ENCODE measurements around the gene KISS1.
A peak's percentile ranks its signal among the peaks of the same experiment; 100 is the strongest.

Gene KISS1

DNA sequence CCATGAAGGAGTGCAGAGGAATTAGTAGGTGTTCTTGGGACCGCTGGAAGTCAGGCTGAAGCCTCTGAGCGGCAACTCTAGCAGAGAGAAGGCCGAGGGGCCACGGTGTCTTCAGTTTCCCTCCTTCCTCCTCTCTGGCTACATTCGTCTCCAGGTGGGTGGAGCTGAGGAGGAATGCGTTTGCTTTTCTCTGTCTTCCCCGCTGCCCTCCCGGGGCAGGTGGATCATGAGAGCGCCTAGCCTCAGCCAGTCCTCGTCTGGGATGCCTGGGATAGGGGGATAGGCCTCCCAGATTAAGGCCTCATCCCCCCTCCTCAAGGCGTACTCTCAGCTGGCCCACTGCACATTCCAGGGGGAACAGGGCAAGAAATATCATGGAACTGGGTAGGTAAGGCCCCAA, 25.0 kb upstream of the KISS1 start:
- in situ Hi-C loops (cut with HindIII; ENCODE audit: low pct_ligation_motif_present, low pct_unique_long_range_greater_than_20kb, low sequenced_read_pairs): no loop called here
- no peak for DNase-seq

DNA sequence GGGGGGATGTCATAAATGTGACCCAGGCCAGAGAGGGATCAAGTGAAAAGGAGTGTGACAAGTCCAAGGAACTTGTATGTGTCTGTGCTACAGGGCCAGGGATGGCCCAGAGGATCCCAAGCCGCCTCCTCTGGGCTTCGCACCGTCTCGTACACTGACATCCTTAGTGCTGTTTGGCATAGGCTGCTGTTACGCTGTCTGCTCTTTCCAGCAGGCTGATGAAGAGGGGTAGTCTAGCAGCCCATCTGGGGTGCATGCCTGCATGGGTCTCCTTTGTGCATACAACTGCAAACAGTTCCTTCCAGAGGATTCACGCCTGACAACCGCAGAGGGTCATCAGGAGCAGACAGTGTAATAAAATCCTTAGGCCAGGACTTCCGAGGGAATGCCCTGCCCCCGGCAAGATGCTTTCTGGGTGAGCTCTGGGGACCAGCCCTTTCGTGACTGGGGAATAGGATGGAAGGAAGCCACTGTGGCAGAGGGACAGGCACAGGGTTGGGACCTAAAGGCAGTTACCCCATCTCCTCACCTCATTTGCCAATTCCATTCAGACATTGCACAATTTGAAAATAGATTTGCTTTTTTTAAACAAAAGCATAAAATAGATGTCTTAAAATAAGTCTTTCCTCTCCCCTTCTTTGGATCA, 23.8 kb upstream of the KISS1 start:
- no peak for DNase-seq
- in situ Hi-C loops (cut with HindIII; ENCODE audit: low pct_ligation_motif_present, low pct_unique_long_range_greater_than_20kb, low sequenced_read_pairs): no loop called here

GRCh38 chr1:204218552-204218951, 22.3 kb upstream of the KISS1 start:
- in situ Hi-C loops (cut with HindIII; ENCODE audit: low pct_ligation_motif_present, low pct_unique_long_range_greater_than_20kb, low sequenced_read_pairs): no loop called here
- DNase-seq: no peak

DNA sequence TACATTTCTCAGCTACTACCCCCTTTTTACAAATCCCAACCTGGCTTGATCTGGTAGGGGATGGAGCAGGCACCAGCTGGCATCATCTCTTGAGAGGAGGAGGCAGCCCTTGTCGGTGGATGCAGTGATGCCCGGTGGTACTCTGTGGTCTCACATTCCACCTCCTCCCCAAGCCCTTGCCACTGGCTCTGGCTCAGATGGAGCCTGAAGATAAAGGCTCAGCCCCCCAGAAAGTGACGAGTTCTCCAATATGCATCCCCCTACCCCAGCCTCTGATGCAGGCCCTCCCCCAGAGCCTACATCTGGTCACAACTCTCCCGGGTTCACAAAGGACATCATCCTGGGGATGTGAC, 21.3 kb upstream of the KISS1 start:
- in situ Hi-C loops (cut with HindIII; ENCODE audit: low pct_ligation_motif_present, low pct_unique_long_range_greater_than_20kb, low sequenced_read_pairs): no loop called here

GRCh38 chr1:204216880-204217647, 20.8 kb upstream of the KISS1 start:
- no peak for DNase-seq
- in situ Hi-C loops (cut with HindIII; ENCODE audit: low pct_ligation_motif_present, low pct_unique_long_range_greater_than_20kb, low sequenced_read_pairs): no loop called here

More for the DNA sequence above, 21.3 kb upstream of the KISS1 start:
- no peak for DNase-seq

- in situ Hi-C loops (cut with HindIII; ENCODE audit: low pct_ligation_motif_present, low pct_unique_long_range_greater_than_20kb, low sequenced_read_pairs): no loop called here
- no peak for DNase-seq
These were observed 19.9 kb upstream of the KISS1 start for GRCh38 chr1:204216236-204216635.

DNA sequence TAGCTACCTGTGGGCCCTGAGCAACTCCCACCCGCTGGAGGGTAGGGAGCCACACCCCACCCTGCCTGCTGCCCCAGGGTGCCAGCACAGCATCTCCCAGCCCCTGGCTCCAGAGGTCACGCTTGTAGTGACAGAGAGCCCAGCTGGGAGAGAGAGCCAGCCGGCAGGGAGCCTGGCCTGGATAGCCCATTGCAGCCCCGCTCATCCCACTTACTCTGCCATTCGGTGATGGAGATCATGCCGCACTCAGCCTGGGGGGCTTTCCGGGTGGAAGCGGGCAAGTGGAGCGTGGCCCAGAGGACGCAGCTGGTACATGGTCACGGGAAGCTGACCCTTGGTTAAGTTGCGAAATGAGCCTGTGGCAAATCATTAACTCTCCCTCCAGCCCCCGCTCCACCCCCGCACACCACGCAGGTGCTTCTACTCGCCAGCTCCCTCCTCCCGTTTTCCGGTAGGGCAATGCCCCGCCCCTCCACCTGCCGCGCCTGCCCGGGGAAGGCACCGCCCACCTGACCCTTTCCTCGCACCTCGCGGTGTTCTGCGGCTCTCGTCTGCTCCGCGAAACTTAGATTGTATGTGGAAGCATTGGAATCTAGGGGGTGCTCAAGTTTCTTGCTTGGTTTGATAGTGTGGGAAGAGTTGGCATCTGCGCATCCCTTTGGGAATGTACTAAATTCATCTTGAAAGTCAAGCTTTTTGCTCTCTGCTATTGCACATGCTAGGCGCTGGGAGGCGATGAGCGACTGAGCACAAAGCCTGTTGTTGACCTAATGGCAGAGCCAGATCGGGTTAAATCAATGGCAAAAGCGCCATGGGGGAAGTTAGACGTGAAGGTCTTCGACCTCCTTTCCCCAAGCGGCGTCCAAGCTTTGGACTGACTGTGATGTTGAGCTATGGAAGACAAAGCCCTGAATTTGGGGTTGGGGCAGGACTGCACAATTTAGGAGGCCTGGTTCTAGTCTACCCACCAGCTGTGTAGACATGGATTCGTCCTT, 17.7 kb upstream of the KISS1 start, which contains the start of gene GOLT1A:
Gene GOLT1A, minus strand, starts transcription at position 321 of the 995 bp plus-strand sequence. Its CDS starts 82 bp downstream, at position 239.
- DNase-seq: peak; percentile 98
- in situ Hi-C loops (cut with HindIII; ENCODE audit: low pct_ligation_motif_present, low pct_unique_long_range_greater_than_20kb, low sequenced_read_pairs): no loop called here

GRCh38 chr1:204212715-204213114, 16.4 kb upstream of the KISS1 start:
- DNase-seq: no peak
- in situ Hi-C loops (cut with HindIII; ENCODE audit: low pct_ligation_motif_present, low pct_unique_long_range_greater_than_20kb, low sequenced_read_pairs): no loop called here

DNA sequence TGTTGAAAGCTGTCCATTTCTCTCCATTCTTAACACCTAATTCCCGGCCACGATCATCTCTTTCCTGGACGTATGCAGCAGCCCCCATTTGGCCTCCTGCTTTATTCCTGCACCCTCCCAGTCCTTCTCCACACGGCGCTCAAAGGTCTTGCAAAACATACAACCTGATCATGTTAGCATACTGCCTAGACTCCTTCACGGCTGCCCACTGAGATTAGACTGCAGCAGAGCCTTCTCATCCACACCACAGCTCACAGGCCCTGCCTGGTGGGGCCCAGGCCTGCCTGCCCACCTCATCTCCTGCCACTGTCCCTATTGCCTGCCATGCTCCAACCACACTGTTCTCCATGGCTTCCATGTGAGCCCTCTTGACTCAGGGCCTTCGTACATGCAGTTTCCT, 14.8 kb upstream of the KISS1 start:
- no peak for DNase-seq
- in situ Hi-C loops (cut with HindIII; ENCODE audit: low pct_ligation_motif_present, low pct_unique_long_range_greater_than_20kb, low sequenced_read_pairs): no loop called here

DNA sequence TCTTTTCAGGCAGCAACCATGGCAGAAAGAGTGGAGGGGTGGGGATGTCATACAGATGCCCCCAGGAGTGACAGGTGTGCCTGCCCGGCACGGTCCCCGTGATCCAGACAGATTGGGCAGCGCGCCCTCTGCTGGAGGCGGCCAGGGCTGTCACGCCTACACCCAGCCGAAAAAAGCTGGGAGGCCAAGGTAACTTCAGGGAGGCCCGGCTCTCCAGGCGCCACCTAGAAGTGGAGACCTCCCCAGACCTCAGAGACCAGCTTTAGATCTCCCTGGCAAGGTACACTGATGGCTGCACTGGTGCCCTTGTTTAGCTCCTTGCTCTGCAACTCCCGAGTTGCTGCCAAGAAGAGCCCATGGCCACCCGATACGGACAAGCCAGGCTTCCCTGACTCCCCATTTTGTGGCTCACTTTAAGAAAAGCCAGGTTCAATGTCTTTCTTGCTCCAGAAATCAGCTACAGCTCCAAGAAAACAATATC, 10.9 kb upstream of the KISS1 start:
- peak; percentile 28 for DNase-seq
- in situ Hi-C loops (cut with HindIII; ENCODE audit: low pct_ligation_motif_present, low pct_unique_long_range_greater_than_20kb, low sequenced_read_pairs): no loop called here

GRCh38 chr1:204206121-204206520, 9.8 kb upstream of the KISS1 start:
- DNase-seq: no peak
- in situ Hi-C loops (cut with HindIII; ENCODE audit: low pct_ligation_motif_present, low pct_unique_long_range_greater_than_20kb, low sequenced_read_pairs): no loop called here

DNA sequence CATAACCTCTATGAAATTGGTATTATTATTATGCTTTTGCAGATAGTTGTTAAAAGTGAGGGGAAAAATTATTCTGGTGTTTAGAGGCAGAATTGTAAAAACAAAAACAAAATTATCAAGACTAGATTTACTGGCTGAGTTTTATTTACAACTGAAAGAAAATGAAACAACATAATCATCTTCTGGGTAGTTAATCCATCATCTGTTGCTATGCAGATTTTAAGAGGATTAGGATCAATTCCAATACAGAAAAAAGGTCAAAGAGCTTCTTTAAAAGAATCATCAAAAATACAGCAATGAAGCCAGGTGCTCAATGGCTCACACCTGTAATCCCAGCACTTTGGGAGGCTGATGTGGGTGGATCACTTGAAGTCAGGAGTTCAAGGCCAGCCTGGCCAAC, 9.2 kb upstream of the KISS1 start:
- in situ Hi-C loops (cut with HindIII; ENCODE audit: low pct_ligation_motif_present, low pct_unique_long_range_greater_than_20kb, low sequenced_read_pairs): no loop called here
- no peak for DNase-seq

- DNase-seq: no peak
- in situ Hi-C loops (cut with HindIII; ENCODE audit: low pct_ligation_motif_present, low pct_unique_long_range_greater_than_20kb, low sequenced_read_pairs): no loop called here
These were observed 8.7 kb upstream of the KISS1 start for GRCh38 chr1:204204944-204205343.

GRCh38 chr1:204203206-204203767, 7.0 kb upstream of the KISS1 start:
- peak; percentile 28 for DNase-seq
- in situ Hi-C loops (cut with HindIII; ENCODE audit: low pct_ligation_motif_present, low pct_unique_long_range_greater_than_20kb, low sequenced_read_pairs): no loop called here

GRCh38 chr1:204202481-204202880, 6.2 kb upstream of the KISS1 start:
- in situ Hi-C loops (cut with HindIII; ENCODE audit: low pct_ligation_motif_present, low pct_unique_long_range_greater_than_20kb, low sequenced_read_pairs): no loop called here
- DNase-seq: no peak

GRCh38 chr1:204201348-204202040, 5.2 kb upstream of the KISS1 start:
- in situ Hi-C loops (cut with HindIII; ENCODE audit: low pct_ligation_motif_present, low pct_unique_long_range_greater_than_20kb, low sequenced_read_pairs): no loop called here
- no peak for DNase-seq

DNA sequence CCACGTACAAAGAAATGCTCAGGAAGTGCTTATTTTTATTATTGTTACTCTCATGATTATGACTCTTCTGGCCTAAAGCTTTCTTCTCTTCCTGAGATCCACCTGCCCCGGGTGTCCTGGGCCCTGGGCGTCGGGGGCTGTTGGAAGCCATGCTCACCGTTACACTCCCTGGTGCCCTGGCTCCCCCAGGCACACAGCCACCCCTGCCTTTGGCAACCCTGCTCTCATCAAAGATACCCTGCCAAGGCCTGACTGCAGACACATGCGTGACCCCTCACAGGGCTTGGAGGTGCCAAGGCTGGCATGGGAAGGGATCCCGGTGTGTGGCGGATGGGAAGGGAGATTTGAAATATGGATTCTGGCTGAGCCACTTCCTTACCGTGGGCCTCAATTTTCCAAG, 3.3 kb upstream of the KISS1 start:
- in situ Hi-C loops (cut with HindIII; ENCODE audit: low pct_ligation_motif_present, low pct_unique_long_range_greater_than_20kb, low sequenced_read_pairs): no loop called here
- no peak for DNase-seq

Measured in ACHN (cell line).